Putamen (tissue), 1 donor: ENCODE results near the gene WBP1L.
A peak's percentile ranks its signal among the peaks of the same experiment; 100 is the strongest.

ENCODE experiments used
- DNase-seq: peaks from one replicate; pipeline ENCODE4 v3.0.0-alpha.2; 2016; ENCODE audit warnings: low spot score

The WBP1L gene

DNA sequence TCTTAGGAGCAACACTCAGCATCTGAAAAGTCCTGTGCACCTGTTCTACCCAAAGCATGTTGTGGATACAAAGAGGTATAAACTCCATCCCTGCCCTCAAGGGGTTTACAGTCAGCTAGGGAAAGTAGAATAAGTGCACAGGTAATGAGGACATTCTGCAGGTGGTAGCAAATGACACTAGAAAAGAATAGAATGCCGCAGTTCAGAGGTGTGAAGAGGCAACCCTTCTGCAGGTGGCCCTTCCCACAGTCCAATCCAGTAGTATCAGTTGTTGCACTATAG is 36.7 kb downstream of the WBP1L start:
- DNase-seq: no peak

DNA sequence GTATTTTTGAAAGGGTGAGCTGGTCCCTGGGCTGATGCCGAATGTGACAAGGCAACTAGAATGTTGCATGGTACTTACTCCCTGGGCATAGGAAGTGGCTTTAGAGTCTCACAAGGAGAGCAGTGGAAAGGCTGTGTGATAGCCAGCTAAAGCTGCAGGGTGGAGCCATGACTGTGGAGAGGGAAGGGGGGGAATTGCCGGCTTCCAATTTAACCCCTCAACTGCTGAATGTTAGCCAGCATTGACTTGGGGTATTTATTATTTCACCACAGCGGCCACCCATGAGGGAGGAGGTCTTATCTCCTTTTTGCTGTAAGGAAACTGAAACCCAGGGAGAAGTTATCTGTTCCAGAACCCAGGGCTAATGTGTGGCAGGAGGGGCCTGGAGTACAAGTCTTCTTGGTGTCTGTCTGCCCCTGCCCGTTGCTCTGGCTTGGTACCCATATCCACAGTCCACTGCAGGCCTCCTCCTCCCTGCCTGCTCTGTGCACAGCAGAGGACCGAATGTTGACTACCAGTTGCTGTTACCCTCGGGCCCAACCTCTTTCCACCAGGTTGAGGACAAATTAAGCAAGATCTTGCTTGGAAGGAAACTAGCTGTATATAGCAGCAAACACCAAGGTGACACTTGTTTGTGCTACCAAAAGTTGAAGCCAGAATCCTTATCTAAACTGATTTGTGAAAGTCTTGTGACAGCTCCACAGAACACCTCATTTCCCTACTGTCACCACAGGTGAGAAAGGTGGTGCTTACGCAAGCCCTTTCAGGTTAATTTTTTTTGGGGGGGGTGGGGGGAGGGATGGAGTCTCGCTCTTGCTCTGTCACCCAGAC is 37.6 kb downstream of the WBP1L start:
- DNase-seq: no peak

DNA sequence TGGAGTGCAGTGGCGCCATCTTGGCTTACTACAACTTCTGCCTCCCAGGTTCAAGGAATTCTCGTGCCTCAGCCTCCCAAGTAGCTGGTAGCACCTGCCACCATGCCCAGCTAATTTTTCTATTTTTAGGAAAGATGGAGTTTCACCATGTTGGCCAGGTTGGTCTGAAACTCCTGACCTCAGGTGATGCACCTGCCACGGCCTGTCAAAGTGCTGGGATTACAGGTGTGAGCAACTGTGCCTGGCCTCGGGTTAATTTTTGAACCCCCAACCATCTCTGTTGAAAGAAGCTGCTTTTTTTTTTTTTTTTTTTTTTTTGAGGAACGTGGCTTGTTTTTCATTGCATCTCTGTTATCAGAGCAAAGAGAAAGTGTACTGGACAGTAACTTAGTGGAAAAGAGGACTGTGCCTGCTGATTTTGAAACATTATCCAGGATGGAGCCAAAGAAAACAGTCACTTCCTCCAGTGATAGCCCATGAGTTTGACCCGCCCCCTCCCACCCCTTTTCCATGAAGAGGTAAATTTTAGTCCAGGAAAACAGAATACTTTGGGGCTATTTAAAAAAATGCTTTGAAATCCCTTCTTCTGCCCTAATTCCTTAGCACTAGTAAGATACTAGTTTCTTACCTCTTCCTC is 38.3 kb downstream of the WBP1L start:
- DNase-seq: no peak

DNA sequence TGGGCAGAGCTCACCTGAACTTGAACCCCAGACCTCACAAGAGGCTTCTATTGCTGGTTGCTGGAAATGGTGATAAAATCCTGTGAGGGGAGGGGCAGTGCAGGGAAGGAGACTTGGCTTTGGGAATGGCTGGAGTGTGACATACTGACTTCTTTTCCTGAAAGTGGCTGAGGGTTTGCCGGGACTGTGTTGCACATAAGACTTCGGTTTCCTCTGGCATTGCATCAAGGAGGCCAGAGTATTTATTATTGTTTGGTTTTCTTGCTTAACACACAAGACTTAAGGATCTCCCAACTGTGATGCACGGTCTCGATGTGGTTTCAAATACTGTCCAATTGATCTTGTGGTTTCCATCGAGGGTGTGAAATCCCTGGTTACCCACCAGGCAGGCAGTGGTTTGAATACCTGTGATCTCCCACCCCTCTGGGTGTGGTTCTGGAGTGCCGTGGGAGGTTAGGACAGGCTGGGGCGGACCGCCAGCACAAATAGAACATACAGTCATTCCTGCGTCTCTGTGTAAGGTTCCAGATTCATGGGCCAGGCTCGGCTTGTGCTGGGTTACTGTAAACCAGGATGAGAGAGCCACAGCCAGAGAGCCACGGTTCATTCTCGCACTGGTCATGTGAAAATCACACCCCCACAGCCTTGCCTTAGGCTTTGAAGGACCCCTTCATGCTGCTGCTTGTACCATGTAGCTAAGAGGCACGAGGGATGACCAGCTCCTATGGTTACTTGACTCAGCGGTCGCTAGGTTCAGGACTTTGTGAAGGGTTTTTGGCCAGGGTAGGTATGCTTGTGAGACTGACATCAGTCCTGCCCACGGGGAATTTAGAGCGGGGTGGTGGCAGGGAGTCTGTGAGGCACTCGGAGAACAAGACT is 39.2 kb downstream of the WBP1L start:
- no peak for DNase-seq

DNA sequence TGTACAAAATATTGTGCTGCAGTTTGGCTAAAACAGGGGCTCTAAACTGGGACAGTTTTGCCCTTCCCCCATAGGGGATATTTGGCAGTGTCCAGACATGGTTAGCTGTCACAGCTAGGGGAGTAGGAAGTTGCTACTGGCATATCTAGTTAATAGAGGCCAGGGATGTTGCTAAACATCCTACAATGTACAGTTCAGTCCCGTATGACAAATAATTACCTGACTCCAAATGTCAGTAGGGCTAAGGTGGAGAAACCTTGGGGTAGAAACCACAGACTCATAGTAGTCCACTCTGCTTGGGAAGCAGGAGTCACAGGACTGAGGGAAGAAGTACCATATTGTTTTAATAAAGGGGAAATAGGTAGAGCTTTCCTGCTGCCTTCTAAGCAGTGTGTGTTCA is 39.8 kb downstream of the WBP1L start:
- no peak for DNase-seq

DNA sequence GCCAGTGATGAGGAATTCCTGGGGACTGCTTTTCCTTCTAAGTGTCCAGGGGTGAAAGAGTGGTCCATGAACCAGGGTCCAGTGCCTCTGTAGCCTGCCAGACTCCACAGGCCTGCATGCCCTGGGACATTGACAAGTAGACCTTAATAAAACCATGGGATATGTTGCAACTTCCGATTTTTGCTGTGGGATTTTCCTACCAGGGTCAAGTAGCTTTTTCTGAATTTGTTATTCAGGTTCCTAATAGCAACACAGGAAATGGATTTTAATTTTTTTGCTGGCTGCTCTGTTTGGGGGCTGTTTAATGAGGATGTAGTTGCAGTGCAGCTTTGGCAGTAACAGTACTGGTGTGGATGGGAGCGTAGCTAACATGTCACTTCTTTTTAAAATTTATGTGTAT is 42.1 kb downstream of the WBP1L start:
- no peak for DNase-seq

DNA sequence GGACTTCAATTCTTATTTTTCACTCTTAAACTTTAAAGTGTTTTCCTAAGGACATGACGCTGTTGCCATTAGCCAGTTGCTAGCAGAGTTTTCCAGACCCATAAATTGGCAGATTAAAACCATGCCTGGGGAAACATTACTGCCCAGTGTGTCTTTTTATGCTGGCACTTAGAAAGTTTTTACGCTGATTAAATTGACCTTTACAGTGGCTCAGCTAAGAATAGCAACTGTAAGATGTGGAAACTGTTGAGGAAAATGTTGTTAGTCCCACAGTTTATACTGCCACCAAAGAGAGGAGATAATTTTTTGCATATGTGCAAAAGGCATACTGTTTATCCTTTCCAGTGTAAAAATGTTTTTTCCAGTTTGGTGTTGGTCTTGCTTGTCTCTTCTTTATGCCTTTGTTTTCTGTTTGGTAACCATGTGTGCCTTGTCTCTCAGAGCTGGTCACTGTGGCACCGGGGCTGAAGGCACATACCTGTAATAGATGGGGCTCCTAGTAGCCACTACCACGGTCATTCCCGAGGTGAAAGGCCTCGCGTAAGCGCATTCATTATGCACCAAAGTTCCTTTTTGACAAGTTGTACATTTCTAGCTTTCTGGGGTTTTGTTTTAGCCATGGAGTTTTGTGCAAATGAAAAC is 48.1 kb downstream of the WBP1L start:
- no peak for DNase-seq

DNA sequence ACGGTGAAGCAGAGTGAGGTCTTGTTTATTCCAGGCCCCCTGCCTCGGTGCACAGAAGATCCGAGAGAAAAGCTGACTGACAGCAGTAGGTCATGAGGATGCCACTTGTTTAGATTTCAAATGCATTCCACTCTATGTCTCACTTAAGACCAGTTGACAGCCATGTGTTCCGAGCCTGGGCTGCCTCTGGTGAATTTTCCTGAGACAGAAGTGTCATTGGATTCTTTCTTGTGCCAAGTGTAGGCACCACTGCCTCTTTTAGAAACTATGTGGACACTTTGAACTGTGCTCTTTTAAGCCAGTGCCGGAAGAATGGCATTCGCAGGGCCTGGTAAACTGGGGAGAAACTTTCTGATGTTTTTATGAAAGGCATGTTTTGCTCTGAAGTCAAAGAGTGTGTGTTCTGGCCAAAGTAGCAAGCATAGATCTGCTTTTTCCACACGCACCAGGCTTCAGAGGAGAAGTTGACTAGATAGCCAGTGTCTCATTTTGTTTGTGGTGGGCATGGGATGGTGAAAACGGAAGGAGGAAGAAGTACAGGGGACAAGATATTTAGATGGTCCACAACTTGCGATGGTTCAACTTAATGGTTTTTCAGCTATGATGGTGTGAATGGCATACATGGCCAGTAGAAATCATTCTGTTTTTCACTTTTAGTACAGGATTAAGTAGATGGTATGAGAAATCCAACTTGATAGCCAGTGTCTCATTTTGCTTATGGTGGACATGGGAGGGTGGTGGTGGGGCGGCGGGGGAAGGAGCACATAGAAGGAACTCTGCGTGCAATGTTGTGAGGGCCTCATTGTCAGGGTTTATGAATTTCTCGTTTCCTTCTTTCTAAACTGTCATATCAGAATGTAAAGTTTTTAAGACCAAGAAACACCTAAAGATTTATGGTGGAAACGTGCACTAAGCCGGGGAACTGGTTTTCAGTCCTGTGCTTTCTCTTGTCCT is 52.0 kb downstream of the WBP1L start:
- DNase-seq: no peak

DNA sequence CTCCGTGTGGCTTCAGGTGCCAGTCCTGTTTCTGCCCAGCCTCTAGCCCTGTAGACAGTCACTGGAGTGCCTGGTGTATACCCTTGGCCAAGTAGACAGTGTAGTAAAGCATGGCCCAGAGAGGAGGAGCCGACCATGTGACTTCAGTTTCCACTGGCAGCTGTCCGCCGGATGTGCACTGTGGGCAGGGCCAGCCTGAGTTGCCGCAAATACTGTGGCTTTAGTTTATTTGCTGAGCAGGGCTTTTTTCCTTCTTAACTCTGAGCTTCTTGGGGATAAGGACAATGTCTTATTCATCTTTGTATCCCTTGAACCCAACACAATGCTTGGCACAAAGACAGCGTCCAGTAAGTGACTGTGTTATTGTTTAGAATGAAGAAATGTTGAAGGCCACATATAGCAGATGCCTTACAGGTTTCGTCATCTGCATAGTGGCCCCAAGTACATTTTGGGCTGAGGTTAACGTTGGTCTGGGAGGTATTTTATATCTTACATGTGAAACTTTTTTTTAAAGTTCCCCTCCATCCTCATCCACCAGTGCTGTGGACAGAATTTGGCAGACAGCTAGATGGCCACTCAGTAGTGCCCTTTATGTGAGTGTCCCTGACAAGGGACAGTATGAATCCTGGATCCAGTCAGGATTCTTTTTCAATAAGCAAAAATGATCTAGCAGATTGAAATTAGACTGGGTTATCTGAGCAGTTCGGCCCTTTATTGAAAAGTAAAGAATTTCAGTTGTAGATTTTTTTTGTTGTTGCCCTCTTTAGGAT is 52.8 kb downstream of the WBP1L start:
- peak; percentile 78 for DNase-seq

DNA sequence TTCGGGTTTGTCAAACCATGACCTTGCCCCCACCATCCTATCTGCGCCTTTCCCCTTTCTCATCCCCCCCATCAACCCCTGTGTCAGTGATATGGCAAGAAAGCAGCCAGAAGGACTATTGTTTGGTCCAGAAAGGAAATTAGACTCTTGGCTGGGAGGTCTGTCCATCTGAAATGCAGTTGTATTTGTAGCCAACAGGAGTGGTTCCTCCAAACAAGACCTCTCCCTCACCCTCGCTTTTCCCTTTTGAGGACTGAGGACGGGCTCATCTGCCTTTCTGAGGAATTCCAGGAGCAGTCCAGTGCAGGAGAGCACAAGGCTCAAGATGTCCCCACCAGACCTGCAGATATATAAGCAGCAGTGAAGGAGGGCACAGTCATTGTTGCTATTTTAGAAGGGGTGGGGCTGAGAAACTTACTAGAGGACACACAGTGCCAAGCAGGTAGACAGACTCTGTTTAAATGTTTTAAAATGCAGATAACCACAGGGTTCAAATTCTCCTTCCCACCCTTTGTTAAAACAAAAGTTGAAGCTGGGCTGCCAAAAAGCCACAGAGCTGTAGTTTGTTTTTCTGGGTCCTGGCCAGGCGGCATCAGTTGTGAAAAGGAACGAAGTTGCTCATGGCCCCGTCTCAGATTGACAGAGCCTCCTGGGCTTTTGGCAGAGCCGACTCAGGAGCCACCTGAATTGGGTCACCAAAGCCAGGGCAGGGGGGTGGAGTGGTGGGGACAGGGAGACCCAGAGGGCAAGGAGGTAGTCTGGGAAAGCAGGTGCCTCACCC is 56.1 kb downstream of the WBP1L start:
- DNase-seq: no peak

DNA sequence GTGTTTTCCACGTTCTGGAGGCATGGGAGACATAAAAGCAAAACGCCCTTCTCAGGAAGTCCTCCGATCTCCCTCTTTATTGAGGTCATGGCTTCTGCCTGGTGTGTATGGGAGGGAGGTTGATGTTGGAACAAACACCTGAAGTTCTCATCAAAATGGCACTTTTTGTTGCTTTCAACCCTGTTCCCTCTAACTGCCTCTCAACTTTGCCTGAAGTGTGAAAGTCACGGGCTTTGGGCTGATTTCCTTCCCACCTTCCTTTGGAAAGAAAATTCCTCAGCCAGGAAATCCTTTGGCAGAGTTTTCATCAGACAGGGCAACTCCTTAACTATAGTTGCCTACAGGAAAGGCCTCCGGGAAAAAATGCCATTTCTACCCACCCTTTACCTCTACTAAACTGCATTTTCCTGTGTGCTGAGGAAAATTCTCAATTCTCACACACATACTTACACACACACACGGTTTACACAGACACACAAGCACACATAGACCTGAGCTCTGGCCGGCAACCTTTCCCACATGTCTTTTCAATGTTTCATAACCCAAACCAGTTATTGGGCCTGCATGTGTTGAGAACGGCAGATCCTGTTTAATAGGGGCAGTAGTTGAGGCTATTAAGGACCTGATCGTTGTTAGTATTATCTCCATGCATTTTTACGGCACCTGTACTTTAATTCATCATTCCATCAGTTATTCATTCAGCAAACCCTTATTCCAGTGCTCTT is 57.0 kb downstream of the WBP1L start:
- DNase-seq: no peak

DNA sequence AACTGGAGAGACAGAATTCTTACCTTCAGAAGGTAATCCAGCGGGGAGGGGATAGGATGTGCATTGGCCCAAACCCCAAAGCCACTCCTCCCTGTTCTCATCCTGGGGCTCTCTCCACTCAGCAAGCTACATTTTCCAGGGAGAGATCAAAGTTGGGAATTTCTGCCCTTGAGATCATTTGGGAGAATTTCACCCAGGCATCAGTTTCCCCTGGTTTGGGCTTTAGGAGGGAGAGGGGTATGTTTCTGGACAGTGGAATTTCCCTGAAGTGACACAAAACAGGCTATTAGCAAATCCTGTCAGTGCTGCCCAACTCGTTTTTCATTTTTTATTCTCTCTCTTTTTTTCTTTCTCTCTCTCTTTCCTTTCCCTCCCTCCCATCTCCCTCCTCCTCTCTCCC is 57.7 kb downstream of the WBP1L start:
- no peak for DNase-seq

DNA sequence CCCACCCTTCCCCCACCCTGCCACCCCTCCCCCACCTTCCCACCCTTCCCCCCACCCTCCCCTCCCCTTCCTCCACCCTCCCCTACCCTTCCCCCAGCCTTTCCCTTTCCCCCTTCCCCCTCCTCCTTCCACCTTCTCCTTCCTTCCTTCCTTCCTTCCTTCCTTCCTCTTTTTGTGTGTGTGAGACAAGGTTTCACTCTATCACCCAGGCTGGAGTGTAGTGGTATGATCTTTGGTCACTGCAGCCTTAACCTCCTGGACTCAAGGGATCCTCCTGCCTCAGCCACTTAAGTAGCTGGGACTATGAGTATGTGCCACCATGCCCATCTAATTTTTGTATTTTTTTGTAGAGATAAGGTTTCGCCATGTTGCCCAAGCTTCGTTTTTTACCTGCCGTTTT is 58.2 kb downstream of the WBP1L start:
- DNase-seq: no peak

DNA sequence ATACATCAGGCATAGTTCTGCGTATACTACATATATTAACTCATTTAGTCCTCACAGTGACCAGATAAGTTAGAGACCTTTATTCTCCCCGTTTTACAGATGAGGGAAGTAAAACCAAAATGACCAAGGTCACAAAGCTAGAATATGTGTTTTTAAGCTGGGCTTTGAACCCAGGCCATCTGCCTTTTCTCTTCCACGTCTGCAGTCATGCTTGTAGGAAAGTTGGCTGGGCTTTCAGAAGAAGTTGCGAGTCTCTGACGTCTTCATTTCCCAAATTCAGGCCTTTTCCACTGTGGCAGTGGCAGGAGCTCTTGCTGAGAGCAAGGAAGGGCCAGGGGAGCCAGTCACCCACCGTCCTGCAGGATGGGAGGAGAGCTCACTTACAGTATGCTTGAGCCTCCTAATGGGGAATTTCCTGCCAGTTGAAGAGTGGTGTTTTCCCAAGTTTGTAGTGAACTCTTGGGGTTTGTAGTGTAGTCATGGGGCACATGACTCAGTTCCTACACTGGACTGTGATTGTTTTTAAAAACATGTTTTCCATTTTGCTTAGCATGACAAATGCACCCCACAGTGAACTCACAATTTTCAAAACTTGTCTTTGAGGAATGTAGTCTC is 59.3 kb downstream of the WBP1L start:
- DNase-seq: no peak

DNA sequence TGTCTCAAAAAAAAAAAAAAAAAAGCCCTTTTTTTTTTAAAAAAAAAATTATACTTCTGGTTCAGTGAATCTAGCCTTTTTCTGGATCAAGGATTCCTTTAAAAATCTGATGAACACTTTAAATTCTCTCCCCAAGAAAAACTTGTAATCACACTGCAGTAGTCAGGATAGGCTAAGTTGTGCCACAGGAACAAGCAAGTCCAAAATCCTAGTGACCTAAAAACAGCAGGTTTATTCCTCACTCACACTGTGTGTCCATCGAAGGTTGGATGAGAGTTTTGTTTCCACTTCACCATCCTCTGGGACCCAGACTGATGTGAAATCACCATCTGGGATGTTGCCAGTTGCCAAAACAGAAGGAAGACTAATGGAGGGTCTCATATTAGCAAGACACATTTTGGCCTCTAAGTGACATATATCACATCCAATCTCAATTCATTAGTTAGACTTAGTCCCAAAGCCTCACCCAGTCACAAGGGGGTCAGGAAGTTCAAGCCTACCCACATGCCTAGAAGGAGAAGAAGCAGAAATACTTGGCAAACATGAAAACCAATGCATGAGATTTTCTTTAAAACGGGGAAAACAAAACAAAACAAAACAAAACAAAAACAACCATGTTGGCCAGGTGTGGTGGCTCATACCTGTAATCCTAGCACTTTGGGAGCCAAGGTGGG is 60.8 kb downstream of the WBP1L start:
- no peak for DNase-seq

DNA sequence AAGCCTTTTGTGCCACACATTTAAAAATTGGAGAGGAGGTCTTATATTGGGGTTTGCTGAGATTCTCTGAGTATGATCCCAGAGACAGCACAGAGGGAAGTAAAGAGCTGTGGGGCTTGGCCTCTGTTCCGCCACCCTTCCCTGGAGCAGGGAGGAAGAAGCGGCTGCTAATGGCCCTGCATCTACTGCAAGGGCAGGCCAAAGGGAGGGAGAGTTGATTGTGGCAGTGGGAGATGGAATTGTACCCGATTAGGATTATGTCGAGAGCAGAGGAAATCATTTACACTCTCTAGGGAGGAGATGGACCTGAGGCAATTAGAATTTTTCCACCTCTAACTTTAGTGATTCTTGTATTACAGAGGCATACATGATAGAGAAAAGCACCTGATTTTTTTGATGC is 64.6 kb downstream of the WBP1L start:
- no peak for DNase-seq

DNA sequence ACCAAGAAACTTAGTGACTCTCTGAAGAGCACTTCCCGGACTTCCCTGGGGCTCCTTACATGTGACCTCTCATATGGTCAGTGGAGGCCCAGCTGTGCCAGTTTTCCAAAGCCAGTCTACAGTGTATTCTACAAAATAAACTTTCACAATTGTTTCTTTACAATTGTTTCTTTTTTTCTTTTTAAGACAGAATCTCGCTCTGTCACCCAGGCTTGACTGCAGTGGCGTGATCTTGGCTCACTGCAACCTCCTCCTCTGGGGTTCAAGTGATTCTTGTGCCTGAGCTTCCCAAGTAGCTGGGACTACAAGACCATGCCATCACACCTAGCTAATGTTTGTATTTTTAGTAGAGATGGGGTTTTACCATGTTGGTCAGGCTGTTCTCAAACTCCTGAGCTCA is 67.6 kb downstream of the WBP1L start:
- DNase-seq: no peak

DNA sequence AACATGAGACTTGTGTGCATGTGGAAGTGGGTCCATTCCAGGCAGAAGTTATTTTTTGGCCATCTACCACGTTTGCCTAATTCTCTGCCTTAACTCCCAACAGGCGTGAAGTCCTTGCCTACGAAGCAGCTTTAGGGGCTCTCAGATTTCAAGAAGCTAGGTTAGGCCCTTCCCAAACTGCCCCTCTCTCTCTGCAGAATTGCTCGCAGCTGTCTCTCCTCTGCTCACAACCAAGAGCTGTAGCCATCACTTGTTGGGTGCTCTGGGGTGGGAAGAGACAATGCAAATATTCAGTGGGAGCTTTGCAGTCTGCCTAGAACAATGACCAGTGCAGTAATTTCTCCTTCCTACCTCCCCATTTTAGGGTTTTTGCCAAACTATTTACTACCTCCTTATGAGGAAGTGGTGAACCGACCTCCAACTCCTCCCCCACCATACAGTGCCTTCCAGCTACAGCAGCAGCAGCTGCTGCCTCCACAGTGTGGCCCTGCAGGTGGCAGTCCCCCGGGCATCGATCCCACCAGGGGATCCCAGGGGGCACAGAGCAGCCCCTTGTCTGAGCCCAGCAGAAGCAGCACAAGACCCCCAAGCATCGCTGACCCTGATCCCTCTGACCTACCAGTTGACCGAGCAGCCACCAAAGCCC is 68.6 kb downstream of the WBP1L start:
- no peak for DNase-seq
